PC-3 (cell line): ENCODE data around the gene CDK2AP2. TPM values are rescaled to one million over a fixed set of nuclear protein-coding genes. Genes with fewer than 3 reads are reported as not detected.

ENCODE experiments used
- ATAC-seq: fragments of 200-7000 bp; cut with Tn5 transposase; 2 replicates; pipeline ENCODE4 v1.9.1; 2020; ENCODE audit warnings: mild to moderate bottlenecking, moderate library complexity
- BruUV-seq: library from RNA; stranded (reverse); fragments of 400-500 nt; replicated peaks from 2 replicates; lab custom pipeline; 2021; lab: Mats Ljungman, UMichigan
- CTCF ChIA-PET: fragments of 300-600 bp; sonication (Branson Sonifier 250); formaldehyde crosslinking; loops from one replicate; lab custom pipeline; 2022; ENCODE audit warnings: antibody characterized with exemption; lab: Charles Lee
- POLR2A ChIA-PET: fragments of 300-600 bp; sonication (Branson Sonifier 250); formaldehyde crosslinking; loops from one replicate; lab custom pipeline; 2022; ENCODE audit warnings: antibody characterized with exemption; ENCODE audit not compliant: unreplicated experiment; lab: Charles Lee
- DNase-seq: peaks from one replicate; pipeline ENCODE4 v3.0.0-alpha.2; 2015
- H2AFZ ChIP-seq: fragments of 300-600 bp; sonication (generic); 2 replicates; pipeline ENCODE4 v1.6.0; 2016; ENCODE audit warnings: antibody characterized with exemption, low read length
- H3F3A ChIP-seq: fragments of 300-600 bp; sonication (generic); one replicate; pipeline ENCODE4 v1.6.0; 2017; ENCODE audit warnings: antibody characterized with exemption, low read length, control low read depth, mild to moderate bottlenecking; ENCODE audit not compliant: unreplicated experiment
- H3K27ac ChIP-seq: fragments of 300-600 bp; sonication (generic); 2 replicates; pipeline ENCODE4 v1.5.1; 2016; ENCODE audit warnings: mild to moderate bottlenecking, low read length
- H3K27me3 ChIP-seq: fragments of 300-600 bp; sonication (generic); 2 replicates; pipeline ENCODE4 v1.6.1; 2016; ENCODE audit warnings: low read length, mixed read lengths
- H3K36me3 ChIP-seq: fragments of 300-600 bp; sonication (generic); 2 replicates; pipeline ENCODE4 v1.6.1; 2016; ENCODE audit warnings: low read depth, mixed run types, low read length, mixed read lengths
- H3K4me1 ChIP-seq: fragments of 300-600 bp; sonication (generic); 2 replicates; pipeline ENCODE4 v1.5.1; 2016; ENCODE audit warnings: low read length; ENCODE audit not compliant: insufficient read depth
- H3K4me2 ChIP-seq: fragments of 300-600 bp; sonication (generic); 2 replicates; pipeline ENCODE4 v1.6.0; 2016; ENCODE audit warnings: low read length
- H3K4me3 ChIP-seq: fragments of 300-600 bp; sonication (generic); 2 replicates; pipeline ENCODE4 v1.5.1; 2016; ENCODE audit warnings: mild to moderate bottlenecking, low read length, mixed read lengths
- H3K79me2 ChIP-seq: fragments of 300-600 bp; sonication (generic); 2 replicates; pipeline ENCODE4 v1.6.1; 2017; ENCODE audit warnings: low read length, mixed read lengths
- H3K9ac ChIP-seq: fragments of 300-600 bp; sonication (generic); 2 replicates; pipeline ENCODE4 v1.6.0; 2016; ENCODE audit warnings: mild to moderate bottlenecking, low read length
- H3K9me2 ChIP-seq: fragments of 300-600 bp; sonication (generic); replicated peaks from 2 replicates; pipeline ENCODE4 v1.6.1; 2016; ENCODE audit warnings: mixed run types, low read length, mixed read lengths
- H3K9me3 ChIP-seq: fragments of 300-600 bp; sonication (generic); 2 replicates; pipeline ENCODE4 v1.6.1; 2016; ENCODE audit warnings: low read length, mixed read lengths
- H4K20me1 ChIP-seq: fragments of 300-600 bp; sonication (generic); 2 replicates; pipeline ENCODE4 v1.6.1; 2016; ENCODE audit warnings: low read length, mixed read lengths
- EZH2 ChIP-seq: fragments of 300-600 bp; sonication (generic); IDR thresholded peaks from one replicate; pipeline ENCODE4 v1.6.1; 2017; ENCODE audit warnings: antibody characterized with exemption, mild to moderate bottlenecking, low read length; ENCODE audit not compliant: unreplicated experiment
- EZH2phosphoT487 ChIP-seq: fragments of 300-600 bp; sonication (generic); IDR thresholded peaks from 2 replicates; pipeline ENCODE4 v1.6.1; 2018; ENCODE audit warnings: mild to moderate bottlenecking, antibody characterized with exemption, low read length, borderline replicate concordance
- intact Hi-C: fragments of 100-400 bp; cut with micrococcal nuclease; formaldehyde crosslinking; loops from 2 replicates; pipeline ENCODE4 v1.9.0; 2023
- total RNA-seq: library from RNA; depleted of rRNA; stranded (reverse); fragments of >200 nt; gene quantifications from 2 replicates; pipeline ENCODE4 v1.2.3, GENCODE V29; 2014
- TF ChIP-seq, protein P1 (sequence below): fragments of 300-600 bp; sonication (generic); conservative IDR thresholded peaks from 2 replicates; pipeline ENCODE4 v1.5.1; 2017; ENCODE audit warnings: antibody characterized with exemption, low read depth, mild to moderate bottlenecking, low read length

The CDK2AP2 gene
- total RNA-seq, 1 experiment from 2014 or later = 87.4 TPM

DNA sequence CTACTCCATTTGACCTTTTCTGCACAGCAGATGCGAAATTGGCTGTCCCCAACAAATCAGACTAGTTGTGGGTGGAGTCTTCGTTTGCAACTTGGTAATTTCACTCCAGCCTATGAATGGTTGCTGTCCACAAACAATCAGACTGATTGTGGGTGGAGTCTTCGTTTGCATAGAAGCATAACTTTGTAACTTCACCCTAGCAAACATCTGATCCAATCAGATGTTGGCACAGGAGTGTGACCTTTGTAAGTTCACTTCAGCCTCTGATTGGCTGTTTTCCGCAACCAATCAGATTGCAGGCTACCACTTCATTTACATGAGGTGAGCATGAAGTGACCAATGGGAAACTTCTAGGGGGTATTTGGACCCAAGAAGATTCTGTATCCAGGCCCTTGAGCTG lies 31.6 kb upstream of the CDK2AP2 start:
- TF ChIP-seq, protein P1, sequence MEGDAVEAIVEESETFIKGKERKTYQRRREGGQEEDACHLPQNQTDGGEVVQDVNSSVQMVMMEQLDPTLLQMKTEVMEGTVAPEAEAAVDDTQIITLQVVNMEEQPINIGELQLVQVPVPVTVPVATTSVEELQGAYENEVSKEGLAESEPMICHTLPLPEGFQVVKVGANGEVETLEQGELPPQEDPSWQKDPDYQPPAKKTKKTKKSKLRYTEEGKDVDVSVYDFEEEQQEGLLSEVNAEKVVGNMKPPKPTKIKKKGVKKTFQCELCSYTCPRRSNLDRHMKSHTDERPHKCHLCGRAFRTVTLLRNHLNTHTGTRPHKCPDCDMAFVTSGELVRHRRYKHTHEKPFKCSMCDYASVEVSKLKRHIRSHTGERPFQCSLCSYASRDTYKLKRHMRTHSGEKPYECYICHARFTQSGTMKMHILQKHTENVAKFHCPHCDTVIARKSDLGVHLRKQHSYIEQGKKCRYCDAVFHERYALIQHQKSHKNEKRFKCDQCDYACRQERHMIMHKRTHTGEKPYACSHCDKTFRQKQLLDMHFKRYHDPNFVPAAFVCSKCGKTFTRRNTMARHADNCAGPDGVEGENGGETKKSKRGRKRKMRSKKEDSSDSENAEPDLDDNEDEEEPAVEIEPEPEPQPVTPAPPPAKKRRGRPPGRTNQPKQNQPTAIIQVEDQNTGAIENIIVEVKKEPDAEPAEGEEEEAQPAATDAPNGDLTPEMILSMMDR = no peak
- no peak for TF ChIP-seq EZH2phosphoT487
- TF ChIP-seq EZH2 = no peak
- no peak for ATAC-seq
- CTCF ChIA-PET = no interaction called here
- H3K79me2 ChIP-seq = no peaks in the 10 kb centered on the region
- no peak overlapping the region for H3K4me3 ChIP-seq
- H2AFZ ChIP-seq = no peak overlapping the region
- BruUV-seq = no TSS peak
- H3F3A ChIP-seq = no peaks in the 10 kb centered on the region
- DNase-seq = no peak
- H3K4me2 ChIP-seq = no peak overlapping the region
- no peaks in the 10 kb centered on the region for H3K4me1 ChIP-seq
- peaks cover 9% of the 10 kb centered on the region for H3K9me3 ChIP-seq
- intact Hi-C loops = no loop called here
- no peaks in the 10 kb centered on the region for H3K9me2 ChIP-seq
- H3K27ac ChIP-seq = no peak overlapping the region
- no peaks in the 10 kb centered on the region for H4K20me1 ChIP-seq
- no peaks in the 10 kb centered on the region for H3K27me3 ChIP-seq
- H3K36me3 ChIP-seq = no peaks in the 10 kb centered on the region
- POLR2A ChIA-PET = no interaction called here
- H3K9ac ChIP-seq = no peak overlapping the region

DNA sequence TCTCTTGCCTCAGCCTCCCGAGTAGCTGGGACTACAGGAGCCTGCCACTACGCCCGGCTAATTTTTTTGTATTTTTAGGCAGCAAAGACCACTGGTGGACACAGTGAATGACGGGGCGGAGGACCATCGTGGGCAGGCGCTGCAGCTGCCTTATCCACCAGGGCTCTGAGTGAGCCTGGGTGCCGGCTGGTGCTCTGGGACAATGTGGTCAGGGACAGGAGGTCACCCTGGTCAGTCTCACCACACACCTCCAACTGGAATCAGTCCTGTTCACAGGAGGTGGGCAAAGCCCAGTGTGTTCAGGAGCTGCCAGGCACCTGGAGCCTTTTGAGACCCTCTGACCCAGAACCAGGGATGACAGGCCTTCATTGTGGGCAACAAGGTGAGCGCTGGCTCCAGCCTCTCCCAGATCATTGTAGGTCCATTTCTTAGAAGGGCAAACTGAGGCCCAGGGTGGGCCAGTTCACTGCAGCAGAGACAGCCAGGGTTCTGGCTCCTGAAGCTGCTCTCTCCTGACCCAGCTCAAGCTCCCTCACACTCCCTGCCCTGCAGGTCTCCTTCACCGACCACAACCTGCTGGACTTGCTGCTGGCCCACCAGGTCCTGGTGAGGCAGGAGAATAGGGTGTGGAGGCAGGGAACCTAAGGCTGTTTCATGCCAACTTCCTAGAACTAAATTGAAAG lies 31.0 kb upstream of the CDK2AP2 start:
- Histone ChIP-seq H3K27ac (no peak overlapping the region), H3K79me2 (no peaks in the 10 kb centered on the region), H3K9ac (no peak overlapping the region), H4K20me1 (no peaks in the 10 kb centered on the region), H3F3A (no peaks in the 10 kb centered on the region), H3K4me1 (no peaks in the 10 kb centered on the region), H3K9me2 (no peaks in the 10 kb centered on the region), H2AFZ (no peak overlapping the region), H3K27me3 (no peaks in the 10 kb centered on the region), H3K36me3 (no peaks in the 10 kb centered on the region; the same call in 1 of the 2 replicates), H3K9me3 (peaks cover 15% of the 10 kb centered on the region), H3K4me2 (no peak overlapping the region), H3K4me3 (no peak overlapping the region)
- ChIA-PET POLR2A (no interaction called here), CTCF (no interaction called here)
- no peak for ATAC-seq
- TF ChIP-seq EZH2 (no peak), EZH2phosphoT487 (no peak)
- TF ChIP-seq, protein P1 = no peak
- BruUV-seq = no TSS peak
- intact Hi-C loops = no loop called here
- no peak for DNase-seq

DNA sequence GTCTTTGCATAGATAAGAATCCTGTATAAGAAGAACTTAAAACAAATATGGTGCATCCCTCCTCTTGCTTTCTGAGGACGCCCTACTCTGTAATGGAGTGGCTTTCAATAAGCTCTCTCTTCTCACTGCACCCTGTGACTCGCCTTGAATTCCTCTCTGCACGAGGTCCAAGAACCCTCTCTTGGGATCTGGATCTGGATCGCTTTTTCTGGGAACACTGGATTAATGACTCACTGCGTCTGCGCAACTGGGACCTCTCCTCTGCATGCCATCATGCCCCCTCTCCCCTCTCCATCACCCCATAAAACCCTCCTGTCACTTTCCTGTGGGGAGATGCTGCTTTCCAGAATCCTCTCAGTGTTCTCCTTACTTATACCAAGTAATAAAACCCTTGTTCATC lies 30.3 kb upstream of the CDK2AP2 start:
- Histone ChIP-seq H3K79me2 (no peaks in the 10 kb centered on the region), H4K20me1 (no peaks in the 10 kb centered on the region), H3K9ac (no peak overlapping the region), H3K9me3 (peaks cover 22% of the 10 kb centered on the region), H3K36me3 (no peaks in the 10 kb centered on the region; the same call in 1 of the 2 replicates), H3K9me2 (no peaks in the 10 kb centered on the region), H2AFZ (no peak overlapping the region), H3K4me3 (no peak overlapping the region), H3K4me1 (no peaks in the 10 kb centered on the region), H3K4me2 (no peak overlapping the region), H3K27ac (no peak overlapping the region), H3K27me3 (no peaks in the 10 kb centered on the region), H3F3A (no peaks in the 10 kb centered on the region)
- CTCF ChIA-PET = no interaction called here
- DNase-seq (no peak), ATAC-seq (no peak)
- TF ChIP-seq EZH2 (no peak), EZH2phosphoT487 (no peak)
- TF ChIP-seq, protein P1 = no peak
- intact Hi-C loops = no loop called here
- no TSS peak for BruUV-seq
- POLR2A ChIA-PET = no interaction called here
